Measurements from ENCODE around the gene ARL5C.

Gene ARL5C

GRCh38 chr17:39173080-39173479 lies 7.1 kb upstream of the ARL5C start:
- TF ChIP-seq YY1 (IDR thresholded peaks at IDR 0.05; ENCODE audit: low read depth), result no peak

- TF ChIP-seq, protein P1, sequence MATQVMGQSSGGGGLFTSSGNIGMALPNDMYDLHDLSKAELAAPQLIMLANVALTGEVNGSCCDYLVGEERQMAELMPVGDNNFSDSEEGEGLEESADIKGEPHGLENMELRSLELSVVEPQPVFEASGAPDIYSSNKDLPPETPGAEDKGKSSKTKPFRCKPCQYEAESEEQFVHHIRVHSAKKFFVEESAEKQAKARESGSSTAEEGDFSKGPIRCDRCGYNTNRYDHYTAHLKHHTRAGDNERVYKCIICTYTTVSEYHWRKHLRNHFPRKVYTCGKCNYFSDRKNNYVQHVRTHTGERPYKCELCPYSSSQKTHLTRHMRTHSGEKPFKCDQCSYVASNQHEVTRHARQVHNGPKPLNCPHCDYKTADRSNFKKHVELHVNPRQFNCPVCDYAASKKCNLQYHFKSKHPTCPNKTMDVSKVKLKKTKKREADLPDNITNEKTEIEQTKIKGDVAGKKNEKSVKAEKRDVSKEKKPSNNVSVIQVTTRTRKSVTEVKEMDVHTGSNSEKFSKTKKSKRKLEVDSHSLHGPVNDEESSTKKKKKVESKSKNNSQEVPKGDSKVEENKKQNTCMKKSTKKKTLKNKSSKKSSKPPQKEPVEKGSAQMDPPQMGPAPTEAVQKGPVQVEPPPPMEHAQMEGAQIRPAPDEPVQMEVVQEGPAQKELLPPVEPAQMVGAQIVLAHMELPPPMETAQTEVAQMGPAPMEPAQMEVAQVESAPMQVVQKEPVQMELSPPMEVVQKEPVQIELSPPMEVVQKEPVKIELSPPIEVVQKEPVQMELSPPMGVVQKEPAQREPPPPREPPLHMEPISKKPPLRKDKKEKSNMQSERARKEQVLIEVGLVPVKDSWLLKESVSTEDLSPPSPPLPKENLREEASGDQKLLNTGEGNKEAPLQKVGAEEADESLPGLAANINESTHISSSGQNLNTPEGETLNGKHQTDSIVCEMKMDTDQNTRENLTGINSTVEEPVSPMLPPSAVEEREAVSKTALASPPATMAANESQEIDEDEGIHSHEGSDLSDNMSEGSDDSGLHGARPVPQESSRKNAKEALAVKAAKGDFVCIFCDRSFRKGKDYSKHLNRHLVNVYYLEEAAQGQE (IDR thresholded peaks at IDR 0.05; ENCODE audit: low read depth), result no peak
- TF ChIP-seq NFIC (IDR thresholded peaks at IDR 0.05) (no peak), MAX (IDR thresholded peaks at IDR 0.05) (no peak), CREB1 (IDR thresholded peaks at IDR 0.05; ENCODE audit: low read depth) (no peak), FOXM1 (IDR thresholded peaks at IDR 0.05; ENCODE audit: borderline replicate concordance, low read depth) (no peak)
These were observed 6.0 kb upstream of the ARL5C start for GRCh38 chr17:39171933-39172332.

- TF ChIP-seq, protein P1 (IDR thresholded peaks at IDR 0.05; ENCODE audit: low read depth), result no peak
- TF ChIP-seq EGR1 (IDR thresholded peaks at IDR 0.05) (no peak), YY1 (IDR thresholded peaks at IDR 0.05; ENCODE audit: low read depth) (no peak), TEAD4 (IDR thresholded peaks at IDR 0.05) (no peak), MAX (IDR thresholded peaks at IDR 0.05) (no peak), USF1 (IDR thresholded peaks at IDR 0.05) (no peak), TAF1 (IDR thresholded peaks at IDR 0.05; ENCODE audit: low read depth) (no peak), CREB1 (IDR thresholded peaks at IDR 0.05; ENCODE audit: low read depth) (no peak), FOXM1 (IDR thresholded peaks at IDR 0.05; ENCODE audit: borderline replicate concordance, low read depth) (no peak), NFIC (IDR thresholded peaks at IDR 0.05) (no peak), ZBTB7A (IDR thresholded peaks at IDR 0.05; ENCODE audit: low read depth) (no peak), TCF12 (IDR thresholded peaks at IDR 0.05; ENCODE audit: low read depth) (no peak), RAD21 (IDR thresholded peaks at IDR 0.05; ENCODE audit: low read depth) (no peak), CEBPB (IDR thresholded peaks at IDR 0.05) (no peak), EP300 (IDR thresholded peaks at IDR 0.05; ENCODE audit: borderline replicate concordance) (no peak)
These were observed 4.6 kb upstream of the ARL5C start for GRCh38 chr17:39170558-39170957.

DNA sequence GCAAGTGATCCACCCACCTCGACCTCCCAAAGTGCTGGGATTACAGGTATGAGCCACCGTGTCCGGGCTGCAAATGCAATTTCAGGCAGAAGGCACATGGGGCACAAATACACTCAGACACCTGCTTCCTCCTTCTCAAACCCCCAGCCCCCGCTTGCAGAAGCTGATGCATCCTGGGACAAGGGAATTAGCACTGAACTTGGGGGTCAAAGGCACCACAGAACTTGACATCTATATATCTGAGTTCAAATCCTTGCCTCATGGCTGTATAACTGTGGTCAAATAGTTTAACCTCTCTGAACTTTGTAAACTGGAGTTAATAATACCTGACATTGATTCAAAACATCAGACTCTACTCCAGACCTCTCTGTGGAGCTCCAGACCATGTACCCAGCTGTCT lies 4.1 kb upstream of the ARL5C start:
- TF ChIP-seq FOXM1 (IDR thresholded peaks at IDR 0.05; ENCODE audit: borderline replicate concordance, low read depth) (no peak), CEBPB (IDR thresholded peaks at IDR 0.05) (no peak), ZBTB7A (IDR thresholded peaks at IDR 0.05; ENCODE audit: low read depth) (no peak), MAX (IDR thresholded peaks at IDR 0.05) (no peak), TAF1 (IDR thresholded peaks at IDR 0.05; ENCODE audit: low read depth) (no peak), TCF12 (IDR thresholded peaks at IDR 0.05; ENCODE audit: low read depth) (no peak), RAD21 (IDR thresholded peaks at IDR 0.05; ENCODE audit: low read depth) (no peak), NFIC (IDR thresholded peaks at IDR 0.05) (no peak), USF1 (IDR thresholded peaks at IDR 0.05) (no peak), YY1 (IDR thresholded peaks at IDR 0.05; ENCODE audit: low read depth) (no peak), EGR1 (IDR thresholded peaks at IDR 0.05) (no peak)
- TF ChIP-seq, protein P1 (IDR thresholded peaks at IDR 0.05; ENCODE audit: low read depth), result no peak

- TF ChIP-seq TCF12 (IDR thresholded peaks at IDR 0.05; ENCODE audit: low read depth), result no peak
- no peak for TF ChIP-seq TEAD4 (IDR thresholded peaks at IDR 0.05)
- TF ChIP-seq, protein P1 (IDR thresholded peaks at IDR 0.05; ENCODE audit: low read depth), result no peak
- no peak for TF ChIP-seq TAF1 (IDR thresholded peaks at IDR 0.05; ENCODE audit: low read depth)
- no peak for TF ChIP-seq NFIC (IDR thresholded peaks at IDR 0.05)
- no peak for TF ChIP-seq ZBTB7A (IDR thresholded peaks at IDR 0.05; ENCODE audit: low read depth)
- no peak for TF ChIP-seq FOXM1 (IDR thresholded peaks at IDR 0.05; ENCODE audit: borderline replicate concordance, low read depth)
These were observed 3.6 kb upstream of the ARL5C start for GRCh38 chr17:39169518-39169917.

Measured in Ishikawa (cell line).